ENCODE measurements around the gene VSIG10L.

The VSIG10L gene

DNA sequence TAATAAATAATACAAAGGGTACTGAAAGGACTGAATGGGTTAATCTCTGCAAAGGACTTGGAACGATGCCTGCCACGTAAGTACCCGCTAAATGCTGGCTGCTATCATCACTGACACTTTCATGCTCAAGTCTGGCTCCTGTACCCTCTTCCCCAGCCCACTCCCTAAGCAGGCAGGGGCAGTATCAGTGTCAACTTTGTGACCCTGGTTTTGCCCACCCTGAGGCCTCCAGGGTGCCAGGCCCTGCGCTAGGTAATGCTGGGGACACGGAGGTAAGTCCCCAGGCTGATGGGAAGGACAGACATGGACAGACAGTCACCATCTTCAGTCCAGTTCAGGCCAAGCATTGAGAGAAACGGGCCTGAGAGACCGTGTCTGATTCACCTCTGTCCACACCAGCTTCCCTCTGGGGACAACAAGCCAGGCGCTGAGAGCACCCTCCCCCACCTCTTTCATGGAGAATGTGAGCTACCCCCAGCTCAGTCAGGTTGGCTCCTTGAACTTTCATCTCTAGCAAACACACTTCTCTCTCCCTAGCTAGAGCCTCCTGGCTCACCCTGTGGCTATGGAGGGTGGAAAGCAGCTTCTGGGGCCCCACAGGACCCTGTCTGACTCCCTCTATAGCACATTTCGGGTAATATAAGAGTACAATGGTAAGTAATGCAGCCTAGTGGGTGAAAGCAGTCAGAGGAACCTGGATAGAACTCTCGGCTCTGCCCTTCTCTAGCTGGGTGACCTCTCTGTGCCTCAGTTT lies 23.4 kb upstream of the VSIG10L start:
- no peak for DNase-seq

DNA sequence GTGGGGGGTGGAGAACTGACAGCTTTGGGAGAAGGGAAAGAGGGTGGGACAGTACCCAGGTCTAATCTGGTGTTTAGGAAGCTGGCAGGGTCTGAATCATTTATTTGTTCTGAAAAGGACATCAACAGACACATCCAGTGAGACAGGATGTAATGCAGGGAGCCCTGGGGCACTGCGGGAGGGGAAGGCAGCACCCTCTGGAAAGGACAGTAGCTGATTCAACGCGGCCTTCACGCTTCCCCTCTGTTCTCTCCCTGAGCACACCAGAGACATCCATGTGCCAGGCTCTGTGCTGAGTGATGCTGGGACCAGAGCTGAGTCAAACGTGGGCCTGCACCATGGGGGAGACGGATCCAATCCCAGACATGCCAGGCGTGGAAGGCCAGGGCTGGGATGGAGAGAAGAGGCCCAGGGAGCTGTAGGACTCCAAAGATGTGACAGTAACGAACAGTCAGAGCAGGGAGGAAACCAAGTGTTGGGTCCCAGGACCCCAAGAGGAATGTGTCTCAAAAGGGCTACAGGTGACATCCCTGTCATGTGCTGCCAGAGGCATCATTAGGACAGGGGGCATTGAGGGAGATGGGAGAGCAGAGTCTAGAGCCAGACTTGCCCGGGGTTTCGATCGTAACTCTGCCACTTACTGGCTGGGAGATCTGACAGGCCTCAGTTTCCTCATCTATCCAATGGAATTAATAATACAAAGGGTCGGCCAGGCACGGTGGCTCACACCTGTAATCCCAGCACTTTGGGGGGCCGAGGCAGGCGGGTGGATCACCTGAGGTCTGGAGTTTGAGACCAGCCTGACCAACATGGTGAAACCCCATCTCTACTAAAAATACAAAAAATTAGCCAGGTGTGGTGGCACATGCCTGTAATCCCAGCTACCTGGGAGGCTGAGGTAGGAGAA lies 22.5 kb upstream of the VSIG10L start:
- DNase-seq = no peak

DNA sequence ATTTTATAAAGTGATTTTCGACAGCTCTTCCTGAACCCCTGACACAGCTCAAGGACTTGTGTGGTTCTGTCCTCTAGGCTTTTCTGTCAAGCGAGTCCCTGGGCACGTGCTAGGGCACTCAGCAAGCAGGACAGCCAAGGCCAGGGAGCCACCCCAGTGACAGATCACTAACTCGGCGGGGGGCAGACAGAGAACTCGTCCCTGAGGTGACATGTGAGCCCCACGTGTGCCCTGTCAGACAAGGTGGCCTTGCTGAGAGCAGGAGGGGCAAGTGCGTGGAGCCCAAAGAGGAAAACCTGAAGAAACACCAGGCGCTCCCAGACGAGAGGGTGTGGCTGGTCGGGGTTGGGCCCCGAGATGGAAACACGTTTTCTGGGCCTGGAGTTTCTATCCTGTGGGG lies 19.3 kb upstream of the VSIG10L start:
- no peak for DNase-seq

DNA sequence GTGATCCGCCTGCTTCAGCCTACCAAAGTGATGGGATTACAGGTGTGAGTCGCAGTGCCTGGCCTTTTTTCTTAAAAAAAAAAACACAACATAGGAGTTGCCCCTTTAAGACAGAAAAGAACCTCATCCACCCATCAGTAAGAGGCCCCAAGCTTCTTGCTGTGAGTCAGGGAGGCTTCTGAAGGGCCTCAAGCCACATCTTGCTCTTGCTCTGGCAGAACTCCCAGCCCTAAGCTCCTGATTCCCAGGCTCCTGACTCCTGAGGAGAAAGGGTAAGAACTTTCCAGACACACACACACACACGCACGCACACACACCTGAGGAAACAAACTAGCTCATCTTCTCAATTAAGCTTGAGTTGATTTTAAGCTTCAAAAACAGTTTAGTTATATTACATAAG lies 17.4 kb upstream of the VSIG10L start:
- no peak for DNase-seq

DNA sequence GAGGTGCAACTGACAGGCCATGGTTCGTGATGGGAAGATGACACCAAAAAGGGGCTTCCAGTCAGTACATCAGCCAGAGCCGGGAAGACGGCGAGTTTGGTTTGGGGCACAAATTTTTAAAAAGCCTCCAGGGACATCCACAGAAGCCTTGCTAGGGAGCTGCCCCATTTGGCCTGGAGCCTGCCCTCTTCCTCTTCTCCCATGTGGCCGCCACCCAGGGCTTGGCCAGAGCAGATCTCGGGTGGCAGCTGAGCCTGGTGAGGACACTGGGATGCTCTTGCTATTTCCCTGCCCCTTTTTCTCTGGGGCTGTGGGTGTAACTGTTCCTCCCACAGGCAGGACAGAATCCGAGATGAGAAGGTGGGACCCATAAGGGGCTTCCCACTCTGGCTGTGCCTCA lies 16.0 kb upstream of the VSIG10L start:
- DNase-seq = no peak

DNA sequence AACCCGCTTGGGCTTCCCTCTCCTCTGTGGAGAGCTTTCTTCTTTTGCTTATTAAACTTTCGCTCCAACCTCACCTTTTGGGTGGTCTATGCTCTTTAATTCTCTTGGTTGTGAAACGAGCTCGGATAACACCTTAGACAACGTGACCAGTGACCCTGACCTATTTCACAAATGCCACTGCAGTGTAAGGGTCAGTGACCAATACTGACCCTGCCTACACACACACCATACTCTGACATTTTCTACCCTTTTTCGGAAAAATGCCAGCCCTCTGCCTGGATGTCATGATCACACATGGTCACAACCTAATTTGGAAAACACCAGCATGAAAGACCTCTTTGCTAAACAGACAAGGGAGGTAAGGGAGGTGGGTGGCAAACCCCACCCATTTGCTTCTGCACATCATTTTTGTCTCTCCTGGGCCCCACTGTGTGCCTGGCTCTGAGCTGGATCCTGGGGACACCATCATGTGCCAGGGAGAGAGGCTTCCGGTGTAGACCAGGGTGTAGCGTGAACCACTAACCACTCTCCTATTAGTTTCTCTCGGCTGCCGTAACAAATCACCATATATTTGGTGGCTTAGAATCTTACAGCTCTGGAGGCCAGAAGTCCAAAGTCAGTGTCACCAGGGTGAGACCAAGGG lies 14.3 kb upstream of the VSIG10L start:
- DNase-seq = no peak

DNA sequence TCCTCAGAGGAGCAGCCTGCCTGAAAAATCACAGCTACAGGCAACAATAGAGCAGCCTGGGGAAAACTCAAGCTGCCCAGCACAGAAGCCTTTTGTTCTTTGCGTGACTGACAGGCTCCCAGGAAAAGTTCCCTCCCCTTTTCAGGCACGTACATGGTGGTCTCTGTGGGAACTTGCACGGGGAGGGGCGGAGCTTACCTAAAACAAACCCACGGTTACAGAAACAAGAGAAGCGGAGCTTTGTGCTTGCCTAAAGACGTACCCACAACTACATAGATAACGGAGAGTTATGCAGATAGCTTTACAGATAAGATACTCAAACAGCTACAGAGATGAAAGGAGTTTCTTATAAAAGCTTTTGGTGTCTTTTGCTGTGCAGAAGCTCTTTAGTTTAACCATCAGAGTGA lies 12.8 kb upstream of the VSIG10L start:
- no peak for DNase-seq

DNA sequence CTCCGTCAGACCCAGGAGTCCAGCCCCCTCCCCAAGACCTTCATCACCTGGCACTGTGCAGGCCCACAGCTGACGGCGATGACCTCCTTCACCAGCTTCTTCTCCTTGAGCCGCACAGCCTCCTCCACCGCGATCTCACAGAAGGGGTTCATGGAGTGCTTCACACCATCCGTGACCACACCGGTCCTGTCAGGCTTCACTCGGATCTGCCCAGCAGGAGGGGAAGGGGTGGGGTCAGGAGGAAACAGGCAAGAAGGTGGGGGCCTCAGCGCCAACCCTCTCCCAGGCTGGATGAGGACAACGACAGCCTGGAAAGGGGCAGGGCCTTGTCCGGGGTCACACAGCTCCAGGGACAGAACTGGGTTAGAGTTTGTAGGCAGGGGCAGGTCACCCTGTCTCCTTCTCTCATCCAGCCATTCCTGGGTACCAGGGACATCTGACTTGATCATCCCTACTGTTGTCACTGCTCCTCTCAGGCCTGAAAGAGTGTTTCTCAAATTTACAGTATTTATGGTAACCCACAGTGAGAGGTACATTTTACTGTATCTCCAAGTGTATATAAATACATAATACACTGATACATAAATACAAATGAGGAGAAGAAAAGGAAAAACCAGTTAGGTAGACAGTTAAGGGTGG lies 12.3 kb upstream of the VSIG10L start:
- DNase-seq = no peak

DNA sequence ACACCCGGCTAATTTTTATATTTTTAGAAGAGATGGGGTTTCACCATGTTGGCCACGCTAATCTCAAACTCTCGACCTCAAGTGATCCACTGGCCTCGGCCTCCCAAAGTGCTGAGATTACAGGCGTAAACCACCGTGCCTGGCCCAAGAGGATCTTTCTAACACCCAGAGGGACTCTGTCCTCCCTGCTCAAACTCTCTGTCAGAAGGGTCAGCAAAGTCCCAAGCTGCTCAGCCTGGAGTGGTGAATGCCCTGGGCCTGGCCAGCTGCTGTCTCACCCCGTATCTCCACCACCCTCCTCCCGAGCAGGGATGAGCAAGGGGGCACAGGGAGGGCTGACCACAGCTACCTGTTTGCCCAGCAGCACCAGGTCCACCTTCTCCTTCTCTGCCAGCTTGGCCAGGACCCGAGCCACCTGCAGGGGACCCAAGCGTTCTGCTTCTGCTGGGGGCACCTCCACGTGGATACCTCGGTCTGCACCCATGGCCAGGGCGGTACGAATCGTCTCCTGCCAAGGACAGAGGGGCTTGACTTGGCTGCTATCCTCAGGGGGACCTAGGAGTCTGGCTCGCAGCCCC lies 10.9 kb upstream of the VSIG10L start:
- DNase-seq = no peak

DNA sequence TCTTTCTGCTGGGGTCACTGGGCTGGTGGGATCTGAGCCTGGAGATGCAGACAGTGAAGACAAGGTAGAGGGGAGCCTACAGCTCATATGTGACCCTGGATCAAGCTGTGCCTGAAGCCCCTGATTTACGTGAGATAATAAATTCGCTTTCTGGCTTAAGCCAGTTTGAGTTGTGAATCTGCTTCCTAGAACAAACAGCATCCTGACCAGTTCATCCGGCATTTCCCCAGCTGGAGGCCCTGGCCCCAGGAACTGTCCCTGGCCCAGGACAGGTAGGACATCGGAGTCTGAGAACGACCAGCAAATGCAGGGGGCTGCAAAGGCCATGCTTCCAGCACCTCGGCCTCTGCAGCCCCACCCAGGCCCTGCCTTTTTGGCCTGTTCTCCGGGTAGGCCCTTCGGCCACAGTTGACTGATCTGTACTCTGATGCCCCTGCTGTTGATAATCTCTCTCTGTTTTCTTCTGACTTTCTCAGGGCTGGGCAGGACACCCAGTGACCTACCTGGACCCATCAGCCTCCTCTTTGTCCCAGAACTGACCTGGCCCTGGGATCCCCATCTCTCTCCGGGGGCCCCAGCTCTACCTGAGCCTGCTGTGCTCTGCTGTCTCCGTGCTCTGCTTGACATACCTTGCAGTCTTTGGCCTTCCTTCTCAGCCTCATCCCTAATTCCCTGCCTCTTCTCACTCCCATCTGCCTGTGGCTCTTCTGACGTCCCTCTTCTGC lies 9.5 kb upstream of the VSIG10L start:
- DNase-seq = no peak

DNA sequence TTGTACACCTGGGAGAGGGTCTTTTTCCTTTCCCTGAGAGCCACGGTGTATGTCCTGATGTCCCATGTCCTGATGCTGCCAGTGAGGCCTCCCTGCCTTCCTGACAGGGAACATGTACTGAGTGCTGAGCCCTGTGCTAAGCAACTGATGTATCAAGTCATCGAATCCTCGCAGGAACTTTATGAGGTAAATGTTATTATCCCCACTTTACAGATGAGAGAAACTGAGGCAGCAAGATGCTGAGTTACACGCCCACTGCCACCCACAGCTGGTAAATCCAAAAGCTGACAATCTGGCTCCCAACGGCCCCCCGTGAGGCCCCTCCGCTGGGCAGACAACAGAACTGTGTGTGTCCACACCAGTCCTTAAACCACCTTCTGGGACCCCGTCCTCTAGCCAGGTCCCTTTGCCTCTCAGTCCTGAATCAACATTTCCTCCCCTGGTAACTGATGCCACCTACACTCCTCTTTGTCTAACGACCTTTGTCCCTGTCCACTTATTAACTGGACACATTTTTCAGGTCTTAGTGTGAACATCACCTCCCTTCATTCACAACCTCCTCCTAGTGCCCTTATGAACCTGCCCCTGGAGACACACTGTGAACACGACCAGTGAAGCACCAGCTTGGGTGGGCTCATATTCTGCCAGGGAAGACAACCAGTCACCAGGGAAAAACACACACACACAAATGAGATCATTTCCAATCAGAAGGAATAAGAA lies 5.4 kb upstream of the VSIG10L start:
- DNase-seq = no peak

DNA sequence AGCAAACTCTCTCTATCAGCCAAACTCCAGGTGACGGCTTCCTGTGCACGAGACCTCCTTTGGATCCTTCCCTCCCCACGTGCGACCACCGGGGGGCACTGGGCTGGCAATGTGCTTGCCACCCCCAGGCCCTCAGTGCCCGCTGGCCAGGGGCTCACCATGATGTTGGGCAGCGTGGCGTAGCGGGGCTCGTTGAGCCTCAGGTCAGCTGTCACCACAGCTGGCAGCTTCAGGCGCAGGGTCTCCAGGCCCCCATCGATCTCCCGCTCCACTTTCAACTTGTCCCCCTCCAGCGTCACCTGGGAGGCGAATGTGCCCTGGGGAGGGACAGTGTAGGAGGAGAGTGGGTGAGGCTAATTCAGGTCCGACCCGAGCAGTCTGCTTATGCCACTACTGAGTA lies 4.8 kb upstream of the VSIG10L start:
- no peak for DNase-seq

DNA sequence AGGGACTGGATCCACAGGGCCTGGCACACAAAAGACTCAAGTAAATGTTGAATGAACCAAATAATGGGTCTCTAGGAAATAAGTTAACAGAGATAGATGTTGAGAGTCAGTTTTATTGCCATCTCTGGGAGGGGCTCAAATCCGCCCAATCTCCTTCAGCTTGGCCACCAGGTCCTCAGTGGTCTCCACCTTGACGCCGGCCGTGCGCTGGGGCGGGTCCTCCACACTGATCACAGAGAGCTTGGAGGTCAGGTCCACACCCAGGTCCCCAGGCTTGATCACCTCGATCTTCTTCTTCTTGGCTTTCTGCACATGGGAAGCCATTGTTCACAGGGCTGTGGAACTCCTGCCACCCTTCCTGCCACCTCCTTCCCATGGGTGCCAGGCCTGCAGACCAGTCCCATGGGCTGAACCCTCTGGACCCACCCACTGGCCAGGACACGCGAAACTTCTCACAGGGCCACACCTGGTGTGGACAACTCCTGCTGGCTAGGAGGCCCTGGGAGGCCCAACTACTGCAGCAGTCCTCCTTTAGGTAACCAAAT lies 3.2 kb upstream of the VSIG10L start:
- no peak for DNase-seq

DNA sequence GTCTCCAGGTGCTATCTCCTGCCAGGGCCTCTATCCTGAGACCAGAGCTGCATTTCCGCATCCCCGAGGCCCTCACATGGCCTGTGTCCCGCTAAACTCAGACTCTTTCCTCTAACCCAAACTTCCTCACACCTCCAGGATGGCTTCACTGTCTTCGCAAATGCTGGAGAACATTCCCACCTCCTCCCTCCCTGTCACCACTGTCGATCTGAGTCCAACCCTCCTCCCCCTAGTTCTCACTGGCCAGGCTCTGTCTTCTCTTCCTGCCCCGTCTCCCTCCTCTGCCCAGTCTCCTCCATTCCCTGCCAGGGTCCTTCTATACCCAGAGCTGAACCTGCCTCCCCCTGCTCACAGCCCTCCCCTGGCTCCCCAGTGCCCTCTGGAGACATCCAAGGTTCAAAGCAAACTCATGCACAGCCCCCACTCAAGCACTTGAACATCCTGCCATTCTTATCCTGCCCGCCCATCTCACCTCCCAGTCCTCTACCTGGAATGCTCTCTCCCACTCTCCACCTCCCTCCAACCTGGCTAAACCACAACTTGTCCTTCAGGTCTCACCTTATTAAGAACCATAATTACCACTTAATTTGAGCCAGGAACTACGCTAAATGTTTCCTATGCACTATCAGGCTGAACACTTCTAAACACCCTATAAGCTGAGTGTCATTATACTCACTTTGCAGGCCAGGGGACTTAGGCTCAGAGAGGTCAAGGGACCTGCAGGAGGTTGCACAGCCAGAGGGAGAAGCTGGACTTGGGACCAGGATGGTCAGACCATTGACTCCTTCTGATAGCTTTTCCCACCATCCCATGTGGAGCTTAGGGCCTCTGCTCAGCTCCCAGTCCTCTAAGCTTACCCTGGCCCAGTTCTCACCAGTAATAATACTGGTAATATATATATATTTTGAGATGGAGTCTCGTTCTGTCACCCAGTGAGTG lies 961 bp upstream of the VSIG10L start:
- DNase-seq = no peak

DNA sequence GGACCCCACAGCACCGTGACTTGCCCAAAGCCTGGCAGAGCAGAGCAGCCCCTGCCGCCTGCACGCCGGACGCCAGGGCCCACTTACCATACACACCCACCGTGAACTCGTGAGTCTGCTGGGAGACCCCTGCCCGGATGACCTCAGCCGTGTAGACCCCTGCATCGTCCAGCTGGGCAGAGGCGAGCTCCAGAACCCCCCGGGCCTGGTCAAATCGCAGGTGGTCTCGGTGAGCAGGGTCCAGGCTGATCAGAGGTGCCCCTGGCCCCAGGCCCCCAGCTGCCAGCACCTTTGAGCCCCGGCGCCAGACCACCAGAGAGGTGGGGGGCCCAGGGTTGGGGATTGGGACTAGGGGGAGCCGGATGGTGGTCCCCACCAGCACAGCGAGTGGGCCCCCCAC lies 873 bp downstream of the VSIG10L start:
- DNase-seq = no peak

DNA sequence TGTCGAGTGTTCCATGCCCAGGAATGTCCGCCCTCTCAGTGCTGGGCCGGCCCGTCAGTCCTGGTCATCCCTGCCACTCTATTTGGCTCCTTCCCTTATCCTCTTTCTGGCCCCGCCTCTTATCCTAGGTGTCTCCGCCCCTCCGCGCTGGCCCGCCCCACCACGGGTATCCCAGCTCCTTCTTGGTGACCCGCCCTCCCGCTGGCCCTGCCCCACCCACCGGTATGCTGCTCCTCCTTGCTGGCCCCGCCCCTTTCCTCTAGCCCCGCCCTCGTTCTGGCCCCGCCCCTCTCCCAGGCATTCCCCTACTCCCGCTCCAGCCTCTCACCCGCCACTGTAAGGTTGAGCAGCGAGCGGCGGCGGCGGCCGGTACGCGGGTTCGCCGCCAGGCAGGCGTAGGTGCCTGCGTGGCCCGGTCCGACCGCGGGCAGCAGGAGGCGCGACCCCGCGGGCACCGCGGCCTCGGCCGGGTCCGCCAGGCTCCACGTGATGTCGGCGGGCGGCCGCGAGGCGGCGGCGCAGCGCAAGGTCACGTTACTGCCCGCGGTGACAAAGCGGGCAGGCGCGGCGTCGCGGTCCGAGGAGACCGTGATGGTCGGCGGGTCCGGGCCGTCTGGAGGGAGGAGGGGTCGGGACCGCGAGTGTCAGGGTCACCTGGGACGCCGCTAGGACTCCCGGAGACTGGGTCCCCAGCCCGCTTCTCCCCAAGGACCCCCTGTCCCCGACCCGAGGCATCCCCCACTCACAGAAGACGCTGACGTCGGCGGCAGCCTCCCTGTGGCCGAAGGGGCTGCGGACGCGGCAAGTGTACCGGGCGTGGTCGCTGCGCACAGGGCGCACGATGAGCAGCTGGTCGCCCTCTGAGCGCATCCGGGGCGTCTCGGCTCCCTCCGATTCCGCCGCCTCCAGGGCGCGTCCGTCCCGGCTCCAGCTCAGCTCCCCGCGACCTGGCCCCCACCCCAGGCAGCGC lies 2.0 kb downstream of the VSIG10L start:
- peak; percentile 89 for DNase-seq

DNA sequence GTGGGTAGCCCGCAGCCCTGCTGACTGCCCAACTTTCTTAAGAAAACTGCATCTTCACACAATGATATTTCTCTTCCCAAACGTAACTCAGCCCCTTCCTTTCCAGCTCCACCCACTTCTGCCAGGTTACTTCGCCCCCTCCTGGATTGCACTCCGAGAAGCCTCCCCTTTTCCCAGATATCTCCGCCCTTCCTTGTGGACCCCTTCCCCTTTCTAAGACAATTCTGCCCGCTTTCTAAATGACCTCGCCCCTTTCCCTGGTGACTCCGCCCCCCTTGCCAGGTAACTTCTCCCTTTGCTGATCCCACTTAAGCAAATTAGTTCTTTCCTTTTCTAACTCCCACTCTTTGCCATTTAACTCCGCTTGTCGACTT lies 2.6 kb downstream of the VSIG10L start:
- DNase-seq = no peak

DNA sequence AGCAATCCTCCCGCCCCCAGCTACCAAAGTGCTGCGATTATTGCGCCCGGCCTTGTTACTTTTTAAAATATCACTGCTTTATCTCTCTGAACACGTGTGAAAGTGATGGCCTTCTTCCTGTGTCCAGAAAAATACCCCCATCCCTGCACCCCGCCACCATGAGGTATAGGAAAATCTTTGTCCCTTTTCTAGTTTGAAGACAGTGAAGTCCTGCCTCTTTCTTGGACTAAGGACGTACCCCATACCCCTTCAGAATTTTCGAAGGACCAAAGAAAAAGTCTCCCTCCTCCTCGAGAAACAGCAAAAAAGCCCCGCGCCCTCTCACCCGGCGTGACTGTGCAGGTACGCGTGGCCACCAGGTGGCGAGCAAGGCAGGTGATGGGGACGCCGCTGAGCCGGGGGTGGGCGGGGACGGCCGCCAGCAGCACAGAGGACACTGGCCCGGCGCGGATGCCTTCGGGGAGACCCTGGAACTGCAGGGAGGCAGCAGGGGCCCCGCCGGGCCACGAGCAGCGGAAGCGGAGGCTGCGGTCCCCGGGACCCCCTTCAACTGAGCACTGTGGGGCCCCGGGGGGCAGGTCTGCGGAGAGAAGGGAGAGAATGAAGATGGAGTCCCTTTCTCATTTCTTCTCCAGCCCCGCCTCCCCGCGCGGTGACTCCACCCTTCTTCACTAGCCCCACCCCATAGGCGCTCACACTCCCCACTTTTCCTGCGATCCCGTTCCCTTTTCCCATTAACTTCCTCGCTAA lies 3.2 kb downstream of the VSIG10L start:
- DNase-seq = peak; percentile 76
